ENCODE measurements around the gene ZNF780B.

ZNF780B gene

GRCh38 chr19:40093416-40093815, 37.4 kb upstream of the ZNF780B start:
- Histone ChIP-seq H3K36me3 (ENCODE audit: insufficient read depth) (no peaks in the 10 kb centered on the region), H3K79me2 (ENCODE audit: insufficient read depth, low read depth) (peaks cover 13% of the 10 kb centered on the region; the same call in 1 of the 2 replicates), H4K20me1 (ENCODE audit: insufficient read depth) (no peaks in the 10 kb centered on the region), H3K27me3 (ENCODE audit: insufficient read depth, low read depth) (no peaks in the 10 kb centered on the region), H3K9ac (no peak overlapping the region), H3K4me3 (IDR thresholded peaks at IDR 0.05; ENCODE audit: insufficient read depth, low read depth, low read length) (no peak overlapping the region), H3K4me1 (ENCODE audit: low read depth, poor library complexity, severe bottlenecking) (peaks cover 54% of the 10 kb centered on the region), H3K27ac (peak overlapping the region; percentile 94), H3K4me2 (peak overlapping the region; percentile 83; the same call in 1 of the 2 replicates), H2AFZ (ENCODE audit: low read depth) (no peak overlapping the region)
- TF ChIP-seq CTCF (conservative IDR thresholded peaks at IDR 0.05; ENCODE audit: low read depth, low read length): no peak

- Histone ChIP-seq H3K36me3 (ENCODE audit: insufficient read depth) (no peaks in the 10 kb centered on the region), H3K4me2 (peak overlapping the region; percentile 58), H2AFZ (ENCODE audit: low read depth) (peak overlapping the region; percentile 91), H3K27me3 (ENCODE audit: insufficient read depth, low read depth) (no peaks in the 10 kb centered on the region), H4K20me1 (ENCODE audit: insufficient read depth) (no peaks in the 10 kb centered on the region), H3K9ac (peak overlapping the region; percentile 79), H3K79me2 (ENCODE audit: insufficient read depth, low read depth) (peaks cover 31% of the 10 kb centered on the region; the same call in 1 of the 2 replicates), H3K4me1 (ENCODE audit: low read depth, poor library complexity, severe bottlenecking) (peaks cover 52% of the 10 kb centered on the region), H3K4me3 (IDR thresholded peaks at IDR 0.05; ENCODE audit: insufficient read depth, low read depth, low read length) (peak overlapping the region; percentile 77), H3K27ac (peak overlapping the region; percentile 76)
- no peak for TF ChIP-seq CTCF (conservative IDR thresholded peaks at IDR 0.05; ENCODE audit: low read depth, low read length)
Measured at GRCh38 chr19:40091205-40092129, 35.4 kb upstream of the ZNF780B start.

GRCh38 chr19:40090241-40091204, 34.5 kb upstream of the ZNF780B start, which contains the start of gene ZNF780A:
Gene ZNF780A, minus strand, starts transcription at chr19:40090943. Its CDS starts 6,190 bp downstream, at chr19:40084753.
- H4K20me1 ChIP-seq (ENCODE audit: insufficient read depth): no peaks in the 10 kb centered on the region
- H3K4me1 ChIP-seq (ENCODE audit: low read depth, poor library complexity, severe bottlenecking): peaks cover 42% of the 10 kb centered on the region
- no peak for TF ChIP-seq CTCF (conservative IDR thresholded peaks at IDR 0.05; ENCODE audit: low read depth, low read length)
- peak within 1 kb of the TSS; percentile 79 for H3K9ac ChIP-seq
- peaks cover 31% of the 10 kb centered on the region; the same call in 1 of the 2 replicates for H3K79me2 ChIP-seq (ENCODE audit: insufficient read depth, low read depth)
- peak within 1 kb of the TSS; percentile 91 for H2AFZ ChIP-seq (ENCODE audit: low read depth)
- H3K36me3 ChIP-seq (ENCODE audit: insufficient read depth): no peaks in the 10 kb centered on the region
- no peaks in the 10 kb centered on the region for H3K27me3 ChIP-seq (ENCODE audit: insufficient read depth, low read depth)
- H3K27ac ChIP-seq: peak within 1 kb of the TSS; percentile 76
- peak within 1 kb of the TSS; percentile 77 for H3K4me3 ChIP-seq (IDR thresholded peaks at IDR 0.05; ENCODE audit: insufficient read depth, low read depth, low read length)
- H3K4me2 ChIP-seq: peak within 1 kb of the TSS; percentile 58

- H3K4me2 ChIP-seq: peak overlapping the region; percentile 58
- H3K4me1 ChIP-seq (ENCODE audit: low read depth, poor library complexity, severe bottlenecking): peaks cover 32% of the 10 kb centered on the region
- no peak overlapping the region for H3K9ac ChIP-seq
- H3K79me2 ChIP-seq (ENCODE audit: insufficient read depth, low read depth): peaks cover 31% of the 10 kb centered on the region; the same call in 1 of the 2 replicates
- H2AFZ ChIP-seq (ENCODE audit: low read depth): no peak overlapping the region
- H3K4me3 ChIP-seq (IDR thresholded peaks at IDR 0.05; ENCODE audit: insufficient read depth, low read depth, low read length): no peak overlapping the region
- H3K27me3 ChIP-seq (ENCODE audit: insufficient read depth, low read depth): no peaks in the 10 kb centered on the region
- H3K27ac ChIP-seq: no peak overlapping the region
- no peaks in the 10 kb centered on the region; the same call in 1 of the 2 replicates for H3K36me3 ChIP-seq (ENCODE audit: insufficient read depth)
- TF ChIP-seq CTCF (conservative IDR thresholded peaks at IDR 0.05; ENCODE audit: low read depth, low read length): no peak
- no peaks in the 10 kb centered on the region for H4K20me1 ChIP-seq (ENCODE audit: insufficient read depth)
Measured at GRCh38 chr19:40089462-40089861, 33.4 kb upstream of the ZNF780B start.
